Measurements from ENCODE around the gene PSMC5.

PSMC5 gene

GRCh38 chr17:63826468-63827001 is 696 bp upstream of the PSMC5 start:
- H3K4me3 ChIP-seq (ENCODE audit: low read length), result peak overlapping the region; percentile 97
- peak; percentile 15; the same call in 1 of the 2 replicates for TF ChIP-seq CTCF (conservative IDR thresholded peaks at IDR 0.05; ENCODE audit: low read length)
- DNase-seq (ENCODE audit: low read depth), result peak; percentile 11

GRCh38 chr17:63827801-63828221 is 580 bp downstream of the PSMC5 start:
- no peak for TF ChIP-seq CTCF (conservative IDR thresholded peaks at IDR 0.05; ENCODE audit: low read length)
- H3K4me3 ChIP-seq (ENCODE audit: low read length), result peak overlapping the region; percentile 97
- DNase-seq (ENCODE audit: low read depth), result no peak

GRCh38 chr17:63828936-63829335 is 1.7 kb downstream of the PSMC5 start:
- no peak for DNase-seq (ENCODE audit: low read depth)
- H3K4me3 ChIP-seq (ENCODE audit: low read length), result no peak overlapping the region
- no peak for TF ChIP-seq CTCF (conservative IDR thresholded peaks at IDR 0.05; ENCODE audit: low read length)

DNA sequence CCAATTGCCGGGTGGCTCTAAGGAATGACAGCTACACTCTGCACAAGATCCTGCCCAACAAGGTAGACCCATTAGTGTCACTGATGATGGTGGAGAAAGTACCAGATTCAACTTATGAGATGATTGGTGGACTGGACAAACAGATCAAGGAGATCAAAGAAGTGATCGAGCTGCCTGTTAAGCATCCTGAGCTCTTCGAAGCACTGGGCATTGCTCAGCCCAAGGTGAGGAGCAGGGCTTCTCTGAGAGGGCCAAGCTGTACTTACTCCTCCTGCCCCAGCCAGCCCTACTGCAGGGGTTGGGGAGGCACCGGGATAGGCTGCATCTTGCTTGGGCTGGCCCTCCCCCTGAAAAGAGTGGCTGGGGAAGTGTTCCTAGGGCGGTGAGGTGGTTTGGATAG is 3.0 kb downstream of the PSMC5 start:
- TF ChIP-seq CTCF (conservative IDR thresholded peaks at IDR 0.05; ENCODE audit: low read length), result no peak
- DNase-seq (ENCODE audit: low read depth), result no peak
- no peak overlapping the region for H3K4me3 ChIP-seq (ENCODE audit: low read length)

GRCh38 chr17:63830904-63831491 is 3.8 kb downstream of the PSMC5 start:
- TF ChIP-seq CTCF (conservative IDR thresholded peaks at IDR 0.05; ENCODE audit: low read length), result no peak
- DNase-seq (ENCODE audit: low read depth), result no peak
- H3K4me3 ChIP-seq (ENCODE audit: low read length), result no peak overlapping the region

DNA sequence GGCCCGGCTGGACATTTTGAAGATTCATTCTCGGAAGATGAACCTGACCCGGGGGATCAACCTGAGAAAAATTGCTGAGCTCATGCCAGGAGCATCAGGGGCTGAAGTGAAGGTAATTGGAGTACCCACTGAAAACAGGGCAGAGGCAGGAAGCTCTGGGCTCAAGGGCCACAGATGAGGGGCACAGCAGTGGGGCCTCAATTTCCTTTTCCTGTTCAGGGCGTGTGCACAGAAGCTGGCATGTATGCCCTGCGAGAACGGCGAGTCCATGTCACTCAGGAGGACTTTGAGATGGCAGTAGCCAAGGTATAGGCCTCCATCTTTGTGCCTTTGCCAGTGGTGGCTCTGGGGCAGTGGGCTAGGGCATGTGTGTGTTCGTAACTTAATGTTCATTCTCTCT is 4.3 kb downstream of the PSMC5 start:
- no peak for TF ChIP-seq CTCF (conservative IDR thresholded peaks at IDR 0.05; ENCODE audit: low read length)
- DNase-seq (ENCODE audit: low read depth), result no peak
- no peak overlapping the region for H3K4me3 ChIP-seq (ENCODE audit: low read length)

DNA sequence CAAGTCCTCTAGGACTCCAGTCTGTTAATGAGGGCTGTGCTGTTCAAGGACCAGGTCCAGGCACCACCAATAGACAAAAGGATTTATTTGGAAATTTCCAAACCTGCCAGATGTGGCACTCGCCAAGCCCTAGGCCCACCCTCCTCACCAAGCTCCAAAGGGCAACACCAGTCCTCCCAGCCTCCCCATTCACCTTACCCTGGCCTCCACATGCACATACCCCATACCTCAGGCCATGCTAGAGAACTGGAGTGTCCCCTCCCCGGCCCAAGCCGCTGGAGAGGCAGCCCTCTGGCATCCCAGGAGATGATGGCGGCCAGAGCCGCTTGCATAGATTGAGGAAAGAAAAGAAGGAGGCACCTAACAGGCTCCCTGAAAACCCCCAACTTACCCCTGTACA is 4.8 kb downstream of the PSMC5 start:
- H3K4me3 ChIP-seq (ENCODE audit: low read length), result no peak overlapping the region
- no peak for TF ChIP-seq CTCF (conservative IDR thresholded peaks at IDR 0.05; ENCODE audit: low read length)
- DNase-seq (ENCODE audit: low read depth), result no peak

Measured in AG10803 (cell line).